ENCODE data around the gene MPI.

The MPI gene

GRCh38 chr15:74856537-74856936, 33.3 kb upstream of the MPI start:
- TF ChIP-seq TAF1 (IDR thresholded peaks at IDR 0.05; ENCODE audit: borderline replicate concordance, insufficient read depth, low read length) = no peak

- TF ChIP-seq FOXP2 (optimal IDR thresholded peaks at IDR 0.05; ENCODE audit: borderline replicate concordance, extremely low read depth, extremely low read length, insufficient read depth) (no peak), POLR2AphosphoS5 (IDR thresholded peaks at IDR 0.05; ENCODE audit: low read depth, low read length) (no peak), REST (IDR thresholded peaks at IDR 0.05; ENCODE audit: insufficient read depth in 1 of 2, low read depth in 2 of 2, low read length in 2 of 2) (no peak), SIN3A (IDR thresholded peaks at IDR 0.05; ENCODE audit: borderline replicate concordance, insufficient read depth, low read length) (no peak), TAF1 (IDR thresholded peaks at IDR 0.05; ENCODE audit: borderline replicate concordance, insufficient read depth, low read length) (no peak)
Observed at GRCh38 chr15:74857082-74857655, 32.7 kb upstream of the MPI start.

GRCh38 chr15:74857671-74858368, 32.0 kb upstream of the MPI start:
- TF ChIP-seq FOXP2 (optimal IDR thresholded peaks at IDR 0.05; ENCODE audit: borderline replicate concordance, extremely low read depth, extremely low read length, insufficient read depth) = no peak
- no peak for TF ChIP-seq REST (IDR thresholded peaks at IDR 0.05; ENCODE audit: insufficient read depth in 1 of 2, low read depth in 2 of 2, low read length in 2 of 2)

GRCh38 chr15:74858369-74858740, 31.5 kb upstream of the MPI start:
- no peak for TF ChIP-seq SIN3A (IDR thresholded peaks at IDR 0.05; ENCODE audit: borderline replicate concordance, insufficient read depth, low read length)
- TF ChIP-seq FOXP2 (optimal IDR thresholded peaks at IDR 0.05; ENCODE audit: borderline replicate concordance, extremely low read depth, extremely low read length, insufficient read depth) = no peak
- no peak for TF ChIP-seq POLR2AphosphoS5 (IDR thresholded peaks at IDR 0.05; ENCODE audit: low read depth, low read length)

- TF ChIP-seq SIN3A (IDR thresholded peaks at IDR 0.05; ENCODE audit: borderline replicate concordance, insufficient read depth, low read length) (no peak), REST (IDR thresholded peaks at IDR 0.05; ENCODE audit: insufficient read depth in 1 of 2, low read depth in 2 of 2, low read length in 2 of 2) (no peak), FOXP2 (optimal IDR thresholded peaks at IDR 0.05; ENCODE audit: borderline replicate concordance, extremely low read depth, extremely low read length, insufficient read depth) (no peak), TAF1 (IDR thresholded peaks at IDR 0.05; ENCODE audit: borderline replicate concordance, insufficient read depth, low read length) (no peak), POLR2AphosphoS5 (IDR thresholded peaks at IDR 0.05; ENCODE audit: low read depth, low read length) (no peak)
Observed at GRCh38 chr15:74863239-74864056, 26.4 kb upstream of the MPI start.

- TF ChIP-seq FOXP2 (optimal IDR thresholded peaks at IDR 0.05; ENCODE audit: borderline replicate concordance, extremely low read depth, extremely low read length, insufficient read depth) = no peak
Observed at GRCh38 chr15:74864296-74864695, 25.5 kb upstream of the MPI start.

Measured in PFSK-1 (cell line).